K562 treated with DMSO at 1 percent for 24 hours (cell line): ENCODE measurements around the gene TMEM121B. TPM values are rescaled to one million over a fixed set of nuclear protein-coding genes. Genes with fewer than 3 reads are reported as not detected.

Source experiments
- total RNA-seq: library from RNA; unstranded; fragments of 300-600 nt; gene quantifications from 2 replicates; pipeline ENCODE4 v1.2.3, GENCODE V29; 2022; ENCODE audit warnings: low read depth; ENCODE audit not compliant: insufficient read depth

Gene TMEM121B
- total RNA-seq = 0.09 TPM in 1 of 2 replicates, not detected in the other

DNA sequence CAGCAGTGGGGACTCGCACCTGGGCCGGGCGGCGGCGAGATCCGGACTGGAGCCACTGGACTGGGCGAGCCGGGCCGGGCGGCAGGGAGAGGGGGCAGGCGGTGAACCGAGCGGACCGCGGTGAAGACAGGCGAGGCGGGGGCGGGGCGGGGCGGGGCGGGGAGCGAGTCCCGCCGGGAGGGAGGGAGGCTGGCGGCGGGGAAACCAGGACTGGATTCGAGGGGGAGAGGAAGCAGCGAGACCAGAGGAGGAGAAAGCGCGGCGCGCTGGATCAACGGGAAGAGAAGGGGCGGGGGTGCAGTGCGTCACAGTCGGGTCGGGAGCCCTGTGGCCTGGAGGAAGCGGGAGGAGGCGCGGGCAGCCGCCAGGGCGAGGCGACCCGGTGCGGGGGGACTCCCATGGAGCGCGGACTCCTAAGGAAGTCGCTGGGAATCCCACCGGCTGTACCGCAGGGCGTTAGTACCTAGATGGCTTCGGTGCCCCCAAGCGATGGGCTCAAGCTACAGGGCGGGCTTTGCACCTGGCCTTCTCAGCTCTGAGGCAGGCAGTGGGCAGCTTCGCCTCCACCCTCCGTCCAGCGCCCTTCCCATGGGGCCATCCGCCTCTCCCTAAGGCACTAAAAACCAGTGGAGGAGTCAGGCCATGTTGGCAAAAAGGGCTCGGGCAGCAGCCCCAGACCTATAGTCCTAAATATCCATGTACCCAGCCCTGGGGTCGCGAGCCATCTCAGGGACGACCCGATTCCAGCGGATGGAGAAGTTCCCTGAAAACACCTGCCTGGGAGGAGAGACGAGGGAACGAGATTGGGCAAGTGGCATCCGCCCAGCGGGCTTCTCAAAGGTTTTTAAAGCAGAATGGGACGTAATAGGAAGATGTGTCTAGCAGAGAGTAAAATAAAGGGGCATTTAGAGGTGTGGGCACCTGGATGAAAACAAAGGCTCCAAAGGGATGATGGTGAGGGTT lies at the start of gene TMEM121B:
Gene TMEM121B, minus strand, starts transcription at position 128 of the 963 bp plus-strand sequence. CDS start 233 bp downstream, outside the sequence.

GRCh38 chr22:17158568-17159503 lies 37.7 kb upstream of the TMEM121B start, which contains the start of gene HDHD5:
Gene HDHD5 (minus strand): TSS chr22:17159277. CDS start chr22:17159251, 26 bp downstream.

DNA sequence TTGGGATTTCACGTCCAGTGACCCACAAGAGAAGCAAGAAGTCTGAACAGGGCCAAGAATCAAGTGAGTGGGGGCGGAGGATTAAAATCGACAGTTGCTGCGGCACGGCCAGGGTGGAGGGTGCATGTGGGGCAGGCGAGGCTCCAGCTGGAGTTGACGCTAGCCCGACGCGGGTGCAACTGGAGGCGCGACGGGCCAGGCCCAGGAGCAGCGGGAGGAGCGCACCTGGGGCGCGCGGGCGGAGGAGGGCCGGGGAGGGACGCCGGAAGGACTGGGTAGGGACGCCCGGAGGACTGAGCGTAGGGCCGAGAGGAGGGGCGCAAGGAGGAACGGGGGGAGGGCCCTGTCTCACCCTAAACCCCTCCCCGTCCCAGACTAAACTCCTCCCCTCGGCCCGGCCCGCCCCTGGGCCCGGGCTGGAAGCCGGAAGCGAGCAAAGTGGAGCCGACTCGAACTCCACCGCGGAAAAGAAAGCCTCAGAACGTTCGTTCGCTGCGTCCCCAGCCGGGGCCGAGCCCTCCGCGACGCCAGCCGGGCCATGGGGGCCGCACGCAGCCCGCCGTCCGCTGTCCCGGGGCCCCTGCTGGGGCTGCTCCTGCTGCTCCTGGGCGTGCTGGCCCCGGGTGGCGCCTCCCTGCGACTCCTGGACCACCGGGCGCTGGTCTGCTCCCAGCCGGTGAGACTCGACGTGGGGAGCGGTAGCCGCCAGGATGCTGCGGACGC lies 36.4 kb downstream of the TMEM121B start, which contains the start of gene IL17RA:
Gene IL17RA, plus strand, starts transcription at position 447 of the 723 bp plus-strand sequence. Its CDS starts 92 bp downstream, at position 539.

Other genes starting within 250 kb of the TMEM121B start
- gene GAB4, start 113.1 kb downstream of the TMEM121B start, total RNA-seq = 0.30 TPM in 1 of 2 replicates, not detected in the other
- gene IL17RA, start 36.4 kb downstream of the TMEM121B start, total RNA-seq = 8.9 and 9.0 TPM in 2 replicates
- 19.9 and 20.3 TPM in 2 replicates for gene HDHD5, start 37.9 kb upstream of the TMEM121B start, total RNA-seq
- not detected in 2 replicates for gene ADA2, start 98.1 kb upstream of the TMEM121B start, total RNA-seq
- gene CECR2, start 248.1 kb upstream of the TMEM121B start, total RNA-seq = 0.38 and 0.39 TPM in 2 replicates